GM21526 (cell line): ENCODE measurements around the gene TPM4.
"Not testable (repeated sequence)": the region's sequence is repeated elsewhere in the genome, so short reads cannot be mapped to it uniquely, and the experiment has no call there.

Experiments used
- ATAC-seq: cut with Tn5 transposase; IDR thresholded peaks from one replicate; pipeline ENCODE4 v1.9.1; 2021; ENCODE audit warnings: moderate library complexity; ENCODE audit not compliant: unreplicated experiment, low FRiP score

The TPM4 gene

DNA sequence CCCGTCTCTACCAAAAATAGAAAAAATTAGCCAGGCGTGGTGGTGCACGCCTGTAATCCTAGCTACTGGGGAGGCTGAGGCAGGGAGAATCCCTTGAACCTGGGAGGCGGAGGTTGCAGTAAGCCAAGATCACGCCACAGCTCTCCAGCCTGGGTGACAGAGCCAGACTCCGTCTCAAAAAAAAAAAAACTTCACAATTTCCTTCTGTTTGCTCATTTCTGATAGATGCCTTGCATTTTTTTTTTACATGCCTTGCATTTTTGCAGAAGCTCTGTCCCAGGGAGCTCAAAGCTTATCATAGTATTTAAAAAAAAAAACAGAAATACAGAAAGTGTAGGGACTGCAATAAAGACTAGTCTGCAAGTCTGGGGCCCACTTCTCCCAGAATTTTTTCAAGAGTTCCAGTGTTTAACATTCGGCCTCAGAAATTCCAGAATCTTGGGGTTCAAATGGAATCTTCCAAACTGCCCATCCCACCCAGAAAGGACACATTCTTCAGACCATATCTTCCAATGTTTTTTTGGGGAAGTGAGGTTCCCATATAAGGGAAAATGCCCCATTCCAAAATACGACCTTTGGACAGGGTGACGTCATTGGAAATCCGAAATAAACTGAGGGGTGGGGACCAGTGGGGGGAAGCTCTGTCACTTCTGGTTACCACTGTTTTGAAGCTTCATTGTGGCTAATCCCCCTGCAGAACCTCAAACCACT is 18.2 kb downstream of the TPM4 start:
- no peak for ATAC-seq

DNA sequence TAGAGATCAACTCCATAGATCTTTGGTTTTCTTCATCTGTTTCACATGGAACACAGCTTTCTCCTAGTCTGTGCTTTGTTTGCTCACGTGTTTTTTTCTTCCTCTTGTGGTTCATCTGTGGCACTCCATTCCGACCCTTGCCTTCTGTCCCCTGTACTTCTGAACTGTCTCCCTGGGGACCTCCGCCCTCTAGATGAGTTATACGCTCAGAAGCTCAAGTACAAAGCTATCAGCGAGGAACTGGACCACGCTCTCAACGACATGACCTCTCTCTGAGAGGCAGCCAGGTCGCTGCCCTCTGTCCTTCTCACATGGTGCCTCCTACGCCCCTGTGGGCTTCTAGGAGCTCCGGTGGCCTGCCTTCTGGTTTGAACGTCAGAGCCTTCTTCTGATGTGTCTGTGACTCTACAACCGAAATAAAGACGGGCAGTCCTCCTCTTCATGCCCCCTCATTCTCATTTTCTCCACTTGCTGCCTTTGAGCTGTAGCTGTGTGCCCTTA is 18.8 kb downstream of the TPM4 start:
- no peak for ATAC-seq

DNA sequence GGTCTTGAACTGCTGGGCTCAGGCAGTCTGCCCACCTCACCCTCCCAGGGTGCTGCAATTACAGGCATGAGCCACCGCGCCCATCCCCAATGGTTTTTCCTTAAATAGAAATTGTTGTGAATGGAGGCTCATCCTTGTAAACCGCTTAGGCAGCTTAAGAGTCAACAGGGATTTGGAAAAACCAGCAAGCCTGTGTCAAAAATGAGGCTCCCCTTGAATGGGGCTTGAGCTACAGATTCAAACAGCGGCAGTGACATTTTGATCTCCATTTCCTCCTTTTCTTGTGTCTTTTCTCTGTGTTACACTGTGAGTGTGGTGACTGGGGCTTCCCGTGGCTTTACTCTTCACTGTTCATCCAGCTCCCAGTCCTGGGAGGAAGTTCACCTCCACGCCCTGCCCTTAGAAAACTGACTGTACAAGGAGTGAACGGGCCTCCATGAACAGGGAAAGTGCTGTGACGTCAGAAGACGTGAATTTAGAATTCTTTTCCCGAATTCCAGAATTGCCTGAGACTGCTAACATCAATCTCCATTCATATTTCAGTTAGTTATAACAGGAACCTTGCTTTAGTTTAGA is 20.1 kb downstream of the TPM4 start:
- ATAC-seq = no peak

DNA sequence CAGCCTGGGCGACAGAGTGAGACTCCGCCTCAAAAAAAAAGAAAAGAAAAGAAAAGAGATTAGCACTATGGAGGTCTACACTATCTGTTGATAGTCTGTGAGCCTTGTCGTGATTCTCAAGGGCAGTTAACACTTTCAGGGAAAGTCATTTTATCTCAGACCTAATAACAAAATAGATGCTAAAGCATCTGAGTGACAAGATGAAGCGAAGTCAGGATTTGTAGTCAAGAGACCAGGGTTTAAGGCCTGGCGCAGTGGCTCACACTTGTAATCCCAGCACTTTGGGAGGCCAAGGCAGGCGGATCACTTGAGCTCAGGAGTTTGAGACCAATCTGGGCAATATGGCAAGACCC is 22.1 kb downstream of the TPM4 start:
- ATAC-seq = no peak

- ATAC-seq = no peak
Observed at GRCh38 chr19:16098821-16099220, 22.5 kb downstream of the TPM4 start.

DNA sequence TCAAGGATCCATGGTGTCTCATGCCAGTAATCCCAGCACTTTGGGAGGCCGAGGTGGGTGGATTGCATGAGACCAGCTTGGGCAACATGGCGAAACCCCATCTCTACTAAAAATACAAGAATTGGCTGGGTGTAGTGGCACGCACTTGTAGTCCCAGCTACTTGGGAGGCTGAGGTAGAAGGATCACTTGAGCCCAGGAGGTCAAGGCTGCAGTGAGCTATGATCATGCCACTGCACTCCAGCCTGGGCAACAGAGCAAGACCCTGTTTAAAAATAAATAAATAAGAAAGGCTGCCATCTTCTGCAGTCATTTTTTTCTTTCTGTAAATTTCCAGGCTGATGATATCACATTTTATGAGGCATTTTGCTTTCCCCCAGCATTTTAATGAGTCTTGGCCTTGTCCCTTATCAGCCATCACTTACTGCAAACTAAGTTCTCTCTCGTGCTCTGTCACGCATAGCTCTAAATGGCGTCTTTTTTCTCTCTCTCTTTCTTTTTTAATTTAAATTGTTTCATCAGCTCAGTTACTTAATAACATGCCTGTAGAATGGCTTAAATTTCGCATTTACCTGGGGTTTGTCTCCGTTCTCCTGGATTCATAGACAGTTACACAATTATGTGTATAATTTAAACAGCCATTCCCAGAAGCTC is 23.1 kb downstream of the TPM4 start:
- ATAC-seq = not testable (repeated sequence)

GRCh38 chr19:16100524-16100923 is 24.2 kb downstream of the TPM4 start:
- ATAC-seq = no peak

- ATAC-seq = no peak
Observed at GRCh38 chr19:16104722-16105121, 28.4 kb downstream of the TPM4 start.

- ATAC-seq = no peak
Observed at GRCh38 chr19:16106121-16106520, 29.8 kb downstream of the TPM4 start.

GRCh38 chr19:16111160-16111908 is 35.0 kb downstream of the TPM4 start, which contains the start of gene RAB8A:
Gene RAB8A (plus strand): TSS chr19:16111889. CDS start chr19:16111902, 13 bp downstream.
- ATAC-seq = peak; percentile 87

DNA sequence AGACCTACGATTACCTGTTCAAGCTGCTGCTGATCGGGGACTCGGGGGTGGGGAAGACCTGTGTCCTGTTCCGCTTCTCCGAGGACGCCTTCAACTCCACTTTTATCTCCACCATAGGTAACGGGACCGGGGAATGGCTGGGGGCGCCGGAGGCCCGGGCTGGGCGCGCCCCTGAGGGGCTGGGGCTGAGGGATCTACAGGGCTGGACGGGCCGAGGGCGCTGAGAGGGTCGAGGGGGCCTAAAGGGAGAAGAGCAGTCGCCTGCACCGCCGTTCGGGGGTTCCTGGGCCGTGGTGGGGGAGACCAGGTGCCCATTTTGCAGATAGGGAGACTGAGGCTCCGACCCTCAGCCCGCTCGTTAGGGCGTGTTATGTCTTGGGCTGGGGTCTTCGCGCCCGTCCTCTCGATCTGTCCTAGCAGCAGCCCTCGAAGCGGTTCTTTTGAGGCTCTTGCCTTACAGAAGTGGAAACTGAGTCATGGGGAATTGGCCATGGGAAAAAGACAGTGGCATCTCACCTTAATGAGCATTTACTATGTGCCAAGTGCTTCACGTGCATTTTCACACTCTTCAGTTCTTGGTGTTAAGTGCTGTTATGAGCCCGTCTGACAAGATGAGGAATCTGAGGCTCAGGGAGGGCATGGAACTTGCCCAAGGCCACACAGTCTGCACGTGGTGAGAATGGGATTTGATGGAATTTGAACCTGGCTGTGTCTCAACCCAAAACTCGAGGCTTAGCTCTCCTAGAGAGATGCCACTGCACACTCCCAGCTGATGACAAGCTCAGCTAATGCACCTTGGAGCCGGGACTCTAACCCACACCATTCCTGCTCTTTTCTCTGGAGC is 35.8 kb downstream of the TPM4 start:
- ATAC-seq = no peak

DNA sequence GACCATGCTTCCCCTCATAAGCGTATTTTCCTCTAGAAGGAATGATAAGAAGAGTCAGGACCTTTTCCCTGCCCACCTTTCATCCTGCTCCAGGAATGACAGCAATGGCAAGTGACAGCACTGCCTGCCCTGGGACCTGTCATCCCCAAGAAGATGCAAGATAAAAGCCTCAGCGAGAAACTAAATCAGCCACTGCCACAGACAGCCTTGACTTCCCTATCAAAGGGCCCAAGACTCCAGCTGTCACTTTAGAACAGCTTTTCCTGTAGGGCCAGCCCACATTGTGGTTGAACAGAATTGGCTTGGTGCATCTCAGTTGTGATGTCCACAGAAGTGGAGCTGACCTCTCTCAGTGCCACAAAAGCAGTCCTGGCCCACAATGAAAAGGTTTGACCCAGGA is 36.5 kb downstream of the TPM4 start:
- ATAC-seq = no peak

- ATAC-seq = no peak
Observed at GRCh38 chr19:16113727-16114126, 37.4 kb downstream of the TPM4 start.

- no peak for ATAC-seq
Observed at GRCh38 chr19:16115301-16116039, 39.2 kb downstream of the TPM4 start.

DNA sequence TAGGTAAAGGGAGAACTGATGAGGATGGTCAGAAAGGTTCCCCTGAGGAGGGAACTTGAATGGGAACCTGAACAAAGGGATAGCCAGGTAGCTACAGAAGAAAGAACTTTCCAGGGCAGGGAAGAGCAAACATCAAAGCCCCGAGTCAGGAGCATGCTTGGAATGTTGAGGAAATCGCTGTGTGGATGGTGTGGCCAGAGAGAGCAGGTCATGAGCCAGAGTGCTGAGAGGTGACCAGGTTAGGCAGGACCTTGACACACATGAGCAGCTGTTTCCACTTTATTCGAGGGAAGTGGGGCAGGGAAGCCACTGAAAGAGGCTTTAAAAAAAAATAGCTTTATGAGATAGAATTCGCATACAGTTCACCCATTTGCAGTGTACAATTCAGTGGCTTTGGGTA is 39.8 kb downstream of the TPM4 start:
- ATAC-seq = no peak

- no peak for ATAC-seq
Observed at GRCh38 chr19:16117594-16118033, 41.3 kb downstream of the TPM4 start.

- peak; percentile 54 for ATAC-seq
Observed at GRCh38 chr19:16118489-16119033, 42.3 kb downstream of the TPM4 start.

GRCh38 chr19:16119075-16119857 is 43.0 kb downstream of the TPM4 start:
- ATAC-seq = not testable (repeated sequence)
